Prostate gland (tissue), 2 donors: Measurements from ENCODE around the gene AKAP7.

Experiments
- CTCF ChIP-seq, 4 experiments: fragments of 200-600 bp in 2 of 4; fragments of 450-650 bp in 2 of 4; sonication (generic) in 2 of 4; IDR thresholded peaks; 1 replicate in 3 of 4; 2 replicates in 1 of 4; pipeline ENCODE4 v1.5.1; 2016 to 2019; ENCODE audit warnings: antibody characterized with exemption in 4 of 4, mild to moderate bottlenecking in 2 of 4, moderate library complexity in 2 of 4
- POLR2A ChIP-seq: fragments of 450-650 bp; IDR thresholded peaks from one replicate; pipeline ENCODE4 v1.6.1; 2016; ENCODE audit warnings: antibody characterized with exemption, mild to moderate bottlenecking

GRCh38 chr6:131225127-131225526 lies 89.9 kb downstream of the AKAP7 start:
- TF ChIP-seq CTCF (IDR thresholded peaks at IDR 0.05) (no peak), POLR2A (no peak)
